Mammary epithelial cell (primary cell): Measurements from ENCODE around the gene PVALEF.

ENCODE experiments used
- CTCF ChIP-seq, 2 donors: IDR thresholded peaks in 1 of 2; conservative IDR thresholded peaks in 1 of 2; 2 replicates each; pipeline ENCODE4 v1.5.1; 2011 to 2012; ENCODE audit warnings: inconsistent platforms in 2 of 2, low read length in 2 of 2, mild to moderate bottlenecking in 2 of 2, control low read depth in 1 of 2, low read depth in 1 of 2; ENCODE audit not compliant: insufficient read depth in 1 of 2; ENCODE audit errors: extremely low read depth in 1 of 2
- EZH2 ChIP-seq: IDR thresholded peaks from 2 replicates; pipeline ENCODE4 v1.6.1; 2012; ENCODE audit warnings: low read length, inconsistent platforms, borderline replicate concordance

- TF ChIP-seq CTCF (conservative IDR thresholded peaks at IDR 0.05 in 1 of 2, IDR thresholded peaks at IDR 0.05 in 1 of 2; ENCODE audit: extremely low read depth in 1 of 2, insufficient read depth in 1 of 2, low read depth in 1 of 2, low read length in 2 of 2) (no peak), EZH2 (no peak)
Measured at GRCh38 chr17:81162491-81162890, 2.8 kb upstream of the PVALEF start.
